ENCODE measurements around the gene SAMD4A.

The SAMD4A gene

DNA sequence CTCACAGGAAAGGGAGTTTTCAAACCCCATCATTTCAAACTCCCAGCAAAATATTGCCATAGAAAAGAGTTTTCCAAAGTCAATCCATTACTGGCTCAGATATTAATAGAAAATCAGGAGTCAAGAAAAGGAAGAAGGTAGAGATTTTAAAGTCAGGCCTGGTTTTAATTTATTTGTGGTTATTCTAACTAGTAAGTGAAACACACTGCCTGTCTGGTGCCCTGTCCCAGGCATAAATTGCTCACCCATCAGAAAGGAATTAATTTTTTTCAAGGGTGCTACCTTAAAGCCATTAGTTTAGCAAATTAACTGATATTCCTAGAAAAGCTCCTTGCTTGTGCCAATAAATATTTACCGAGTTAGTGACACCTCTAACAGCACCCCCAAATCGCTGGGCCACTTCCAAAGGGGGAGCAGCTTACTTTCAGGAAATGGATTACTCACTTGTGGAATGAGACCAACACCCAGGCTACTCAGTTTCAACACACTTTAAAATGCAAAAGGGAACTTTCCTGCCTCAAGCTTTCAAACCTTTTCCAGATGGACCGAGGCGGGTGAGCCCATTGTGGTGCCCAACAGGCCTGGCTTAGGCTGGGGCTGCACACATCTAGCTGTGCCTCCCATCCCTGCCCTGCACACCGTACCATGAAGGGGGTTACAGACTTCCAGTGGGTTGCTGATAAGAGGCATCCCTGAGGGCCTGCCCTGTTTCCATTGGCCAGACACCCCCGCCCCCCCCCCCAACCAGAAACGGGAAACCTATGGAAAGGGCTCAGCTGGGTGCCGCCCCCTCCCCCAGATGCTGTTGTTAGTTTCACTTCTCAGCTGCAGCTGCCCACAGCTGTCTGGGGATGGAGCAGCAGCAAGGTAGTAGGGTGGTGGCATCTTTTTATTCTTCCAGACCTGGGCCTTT lies 117.2 kb downstream of the SAMD4A start:
- TF ChIP-seq, protein P1, sequence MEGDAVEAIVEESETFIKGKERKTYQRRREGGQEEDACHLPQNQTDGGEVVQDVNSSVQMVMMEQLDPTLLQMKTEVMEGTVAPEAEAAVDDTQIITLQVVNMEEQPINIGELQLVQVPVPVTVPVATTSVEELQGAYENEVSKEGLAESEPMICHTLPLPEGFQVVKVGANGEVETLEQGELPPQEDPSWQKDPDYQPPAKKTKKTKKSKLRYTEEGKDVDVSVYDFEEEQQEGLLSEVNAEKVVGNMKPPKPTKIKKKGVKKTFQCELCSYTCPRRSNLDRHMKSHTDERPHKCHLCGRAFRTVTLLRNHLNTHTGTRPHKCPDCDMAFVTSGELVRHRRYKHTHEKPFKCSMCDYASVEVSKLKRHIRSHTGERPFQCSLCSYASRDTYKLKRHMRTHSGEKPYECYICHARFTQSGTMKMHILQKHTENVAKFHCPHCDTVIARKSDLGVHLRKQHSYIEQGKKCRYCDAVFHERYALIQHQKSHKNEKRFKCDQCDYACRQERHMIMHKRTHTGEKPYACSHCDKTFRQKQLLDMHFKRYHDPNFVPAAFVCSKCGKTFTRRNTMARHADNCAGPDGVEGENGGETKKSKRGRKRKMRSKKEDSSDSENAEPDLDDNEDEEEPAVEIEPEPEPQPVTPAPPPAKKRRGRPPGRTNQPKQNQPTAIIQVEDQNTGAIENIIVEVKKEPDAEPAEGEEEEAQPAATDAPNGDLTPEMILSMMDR (conservative IDR thresholded peaks at IDR 0.05), result no peak
- TF ChIP-seq ZFX (IDR thresholded peaks at IDR 0.05), result no peak
- H3K27ac ChIP-seq, result no peak overlapping the region

DNA sequence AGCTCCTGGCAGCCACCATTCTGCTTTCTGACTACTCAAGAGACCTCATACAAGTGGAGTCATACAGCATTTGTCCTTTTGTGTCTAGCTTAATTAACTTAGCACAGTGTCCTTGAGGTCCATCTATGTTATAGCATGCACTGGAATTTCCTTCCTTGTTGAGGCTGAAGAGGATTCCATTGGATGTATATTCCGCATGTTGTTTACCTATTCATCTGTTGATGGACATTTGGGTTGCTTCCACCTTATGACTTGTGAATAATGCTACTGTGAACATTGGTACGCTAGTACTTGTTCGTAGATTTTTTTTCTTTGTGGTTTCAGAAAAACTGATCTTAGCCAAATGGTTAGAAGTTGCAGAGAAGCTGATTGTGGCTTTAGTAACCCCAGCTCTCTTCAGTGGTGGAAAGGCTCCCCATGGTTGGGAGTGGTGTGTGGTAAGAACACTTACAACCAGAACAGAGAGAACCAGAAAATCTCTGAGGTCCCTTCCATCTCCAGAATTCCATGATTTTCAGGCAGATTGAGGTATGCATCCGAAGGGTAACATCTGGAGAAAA lies 118.4 kb downstream of the SAMD4A start:
- H3K27ac ChIP-seq, result no peak overlapping the region
- TF ChIP-seq, protein P1 (conservative IDR thresholded peaks at IDR 0.05), result no peak
- TF ChIP-seq ZFX (IDR thresholded peaks at IDR 0.05), result no peak

DNA sequence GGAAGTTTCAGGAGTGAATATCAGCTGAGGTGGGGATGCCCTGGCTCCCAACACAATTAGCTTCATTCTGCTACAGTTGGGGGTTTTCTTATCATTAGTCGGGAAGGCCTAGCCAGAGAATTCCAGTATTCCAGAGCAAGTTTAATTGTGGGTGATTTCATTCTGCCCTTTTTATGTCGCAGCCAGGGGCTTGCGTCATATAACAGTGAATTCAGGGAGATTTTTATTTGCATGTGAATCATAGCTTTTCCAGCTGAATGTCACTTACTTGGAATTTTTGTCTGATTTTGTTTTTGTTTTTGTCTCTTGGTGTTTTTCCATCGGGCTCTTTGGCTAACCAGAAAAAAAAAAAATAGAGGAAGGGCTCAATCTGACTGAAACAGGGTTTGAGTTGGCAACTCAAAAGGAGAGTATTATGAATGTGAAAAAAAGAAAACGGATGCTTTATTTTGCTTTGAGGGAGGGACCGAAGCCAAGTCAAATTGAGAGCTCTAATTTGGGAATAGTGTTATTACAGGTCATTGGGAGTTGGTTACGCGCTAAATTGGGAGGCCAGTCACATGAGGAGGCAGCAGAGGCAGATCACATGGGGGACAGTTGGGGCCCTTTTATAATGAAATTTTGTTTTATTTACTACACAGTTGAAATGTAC lies 119.4 kb downstream of the SAMD4A start:
- no peak overlapping the region for H3K27ac ChIP-seq
- TF ChIP-seq, protein P1 (conservative IDR thresholded peaks at IDR 0.05), result no peak
- no peak for TF ChIP-seq ZFX (IDR thresholded peaks at IDR 0.05)

DNA sequence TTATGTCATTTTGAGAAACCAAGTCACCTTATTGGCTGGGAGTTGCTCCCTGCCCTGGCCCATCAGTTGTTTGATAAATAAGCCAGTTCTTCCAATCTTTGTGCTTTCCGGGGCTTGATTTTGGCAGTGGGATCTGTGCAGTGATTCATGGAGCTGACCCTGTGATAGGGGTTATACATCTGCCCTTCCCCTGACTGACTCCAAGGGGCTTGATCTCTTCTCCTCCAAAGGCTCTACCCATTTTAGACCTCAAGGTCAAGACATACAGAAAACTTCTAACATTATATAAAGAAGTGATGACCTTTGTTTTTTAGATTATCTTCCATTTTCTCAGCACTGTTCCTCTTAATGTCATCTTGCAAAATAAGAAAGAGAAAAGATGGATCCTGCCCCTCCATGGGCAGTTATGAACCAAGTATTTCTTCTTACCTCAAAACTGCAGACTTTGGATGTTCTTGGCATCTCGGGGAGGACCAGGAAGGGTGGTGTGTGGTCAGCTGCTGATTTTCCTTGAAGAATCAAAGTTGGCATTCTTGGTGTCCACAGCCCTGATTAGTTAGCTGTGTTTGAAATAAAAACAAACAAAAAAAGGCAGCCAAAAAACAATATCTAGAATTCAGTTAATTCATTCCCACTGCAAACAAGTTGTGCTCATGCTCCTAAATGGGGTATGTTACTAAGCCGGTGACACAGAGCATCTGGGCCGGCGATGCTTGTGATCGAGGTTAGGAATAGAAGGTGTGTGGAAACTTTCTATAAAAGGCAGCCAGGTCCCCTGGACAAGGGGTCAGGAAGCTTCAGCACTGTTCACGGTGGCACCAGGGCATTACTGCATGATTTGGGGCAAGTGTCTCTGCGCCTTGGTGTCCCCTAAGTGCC lies 120.2 kb downstream of the SAMD4A start:
- no peak overlapping the region for H3K27ac ChIP-seq
- TF ChIP-seq ZFX (IDR thresholded peaks at IDR 0.05), result no peak
- TF ChIP-seq, protein P1 (conservative IDR thresholded peaks at IDR 0.05), result no peak

DNA sequence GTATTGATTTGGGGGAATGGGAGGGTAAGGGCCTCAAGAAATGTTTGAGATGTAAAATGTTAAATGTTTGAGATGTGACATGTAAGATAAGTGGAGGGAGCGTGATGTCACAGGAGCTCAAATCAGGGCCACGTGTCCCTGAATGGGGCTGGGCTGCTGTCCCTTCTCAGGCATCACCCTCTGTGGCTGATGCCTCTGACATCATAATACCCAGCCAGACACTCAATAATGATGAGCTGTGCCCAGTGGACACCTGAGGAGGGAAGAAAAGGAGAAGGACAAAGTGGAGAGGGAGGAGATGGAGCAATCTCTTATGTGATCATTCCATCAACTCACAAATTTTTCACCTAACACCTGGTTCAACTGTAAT lies 120.8 kb downstream of the SAMD4A start:
- H3K27ac ChIP-seq, result no peak overlapping the region
- TF ChIP-seq, protein P1 (conservative IDR thresholded peaks at IDR 0.05), result no peak
- no peak for TF ChIP-seq ZFX (IDR thresholded peaks at IDR 0.05)

DNA sequence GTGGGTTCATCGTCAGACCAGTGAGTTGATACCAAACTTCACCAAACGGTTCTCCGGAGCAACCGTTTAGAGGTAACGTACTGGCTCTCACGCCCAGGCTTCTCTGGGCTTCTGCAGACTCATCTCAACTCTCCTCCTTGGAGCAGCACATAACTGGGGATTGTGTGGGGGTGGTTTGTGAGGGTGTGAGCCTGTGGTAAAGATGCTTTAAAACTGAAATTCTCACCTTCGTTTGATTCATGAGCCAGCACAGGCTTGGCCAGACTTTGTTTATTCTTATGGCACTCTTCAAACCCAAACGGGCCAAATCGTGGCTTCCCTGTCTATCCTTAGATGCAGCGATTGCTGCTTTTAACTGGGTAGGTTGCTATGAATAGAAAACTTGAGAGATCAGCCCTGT lies 121.3 kb downstream of the SAMD4A start:
- H3K27ac ChIP-seq, result no peak overlapping the region
- no peak for TF ChIP-seq ZFX (IDR thresholded peaks at IDR 0.05)
- TF ChIP-seq, protein P1 (conservative IDR thresholded peaks at IDR 0.05), result no peak

Measured in C4-2B (cell line).